Measurements from ENCODE around the gene SPPL3.

DNA sequence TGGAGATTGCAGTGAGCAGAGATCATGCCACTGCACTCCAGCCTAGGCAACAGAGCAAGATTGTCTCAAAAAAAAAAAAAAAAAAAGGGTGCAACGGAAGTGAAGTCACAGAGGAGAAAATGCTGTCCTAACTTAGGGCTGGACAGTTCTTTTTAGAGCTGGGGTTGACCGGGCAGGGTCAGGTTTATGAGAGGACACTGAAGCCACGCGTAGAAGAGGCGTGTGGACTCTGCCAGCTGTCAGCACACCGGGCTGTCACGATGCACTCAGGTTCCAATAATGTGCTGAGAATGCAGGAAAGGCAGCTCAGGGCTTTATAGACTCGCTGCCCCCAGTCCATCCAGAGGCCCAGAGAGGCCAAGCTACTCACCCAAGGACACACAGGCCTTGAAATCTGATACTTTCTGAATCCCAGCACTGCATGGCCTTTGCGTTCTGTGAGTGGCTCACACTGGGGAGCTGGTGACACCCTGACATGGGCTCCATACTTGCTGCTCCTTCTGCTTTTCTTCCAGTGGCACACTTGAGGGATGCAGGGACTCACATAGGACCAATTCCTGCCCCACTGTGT, 28.9 kb upstream of the SPPL3 start:
- TF ChIP-seq, protein P1, sequence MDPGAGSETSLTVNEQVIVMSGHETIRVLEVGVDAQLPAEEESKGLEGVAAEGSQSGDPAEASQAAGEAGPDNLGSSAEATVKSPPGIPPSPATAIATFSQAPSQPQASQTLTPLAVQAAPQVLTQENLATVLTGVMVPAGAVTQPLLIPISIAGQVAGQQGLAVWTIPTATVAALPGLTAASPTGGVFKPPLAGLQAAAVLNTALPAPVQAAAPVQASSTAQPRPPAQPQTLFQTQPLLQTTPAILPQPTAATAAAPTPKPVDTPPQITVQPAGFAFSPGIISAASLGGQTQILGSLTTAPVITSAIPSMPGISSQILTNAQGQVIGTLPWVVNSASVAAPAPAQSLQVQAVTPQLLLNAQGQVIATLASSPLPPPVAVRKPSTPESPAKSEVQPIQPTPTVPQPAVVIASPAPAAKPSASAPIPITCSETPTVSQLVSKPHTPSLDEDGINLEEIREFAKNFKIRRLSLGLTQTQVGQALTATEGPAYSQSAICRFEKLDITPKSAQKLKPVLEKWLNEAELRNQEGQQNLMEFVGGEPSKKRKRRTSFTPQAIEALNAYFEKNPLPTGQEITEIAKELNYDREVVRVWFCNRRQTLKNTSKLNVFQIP (CRISPR knock-in tag; IDR thresholded peaks at IDR 0.05; ENCODE audit: borderline replicate concordance, low read depth) = no peak
- TF ChIP-seq ISL1 (CRISPR knock-in tag; IDR thresholded peaks at IDR 0.05) (no peak), ARNTL (CRISPR knock-in tag; IDR thresholded peaks at IDR 0.05; ENCODE audit: borderline replicate concordance, low read depth) (no peak), GLIS3 (CRISPR knock-in tag; IDR thresholded peaks at IDR 0.05) (no peak), ZC3H10 (CRISPR knock-in tag; IDR thresholded peaks at IDR 0.05) (no peak), PPARA (CRISPR knock-in tag; IDR thresholded peaks at IDR 0.05; ENCODE audit: borderline replicate concordance) (no peak), ZNF8 (CRISPR knock-in tag; IDR thresholded peaks at IDR 0.05) (no peak), ZFP30 (CRISPR knock-in tag; IDR thresholded peaks at IDR 0.05) (no peak), BACH2 (CRISPR knock-in tag; IDR thresholded peaks at IDR 0.05; ENCODE audit: borderline replicate concordance) (no peak)
- TF ChIP-seq, protein P2, sequence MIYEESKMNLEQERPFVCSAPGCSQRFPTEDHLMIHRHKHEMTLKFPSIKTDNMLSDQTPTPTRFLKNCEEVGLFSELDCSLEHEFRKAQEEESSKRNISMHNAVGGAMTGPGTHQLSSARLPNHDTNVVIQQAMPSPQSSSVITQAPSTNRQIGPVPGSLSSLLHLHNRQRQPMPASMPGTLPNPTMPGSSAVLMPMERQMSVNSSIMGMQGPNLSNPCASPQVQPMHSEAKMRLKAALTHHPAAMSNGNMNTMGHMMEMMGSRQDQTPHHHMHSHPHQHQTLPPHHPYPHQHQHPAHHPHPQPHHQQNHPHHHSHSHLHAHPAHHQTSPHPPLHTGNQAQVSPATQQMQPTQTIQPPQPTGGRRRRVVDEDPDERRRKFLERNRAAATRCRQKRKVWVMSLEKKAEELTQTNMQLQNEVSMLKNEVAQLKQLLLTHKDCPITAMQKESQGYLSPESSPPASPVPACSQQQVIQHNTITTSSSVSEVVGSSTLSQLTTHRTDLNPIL (CRISPR knock-in tag; IDR thresholded peaks at IDR 0.05; ENCODE audit: low read depth) = no peak
- TF ChIP-seq, protein P3, sequence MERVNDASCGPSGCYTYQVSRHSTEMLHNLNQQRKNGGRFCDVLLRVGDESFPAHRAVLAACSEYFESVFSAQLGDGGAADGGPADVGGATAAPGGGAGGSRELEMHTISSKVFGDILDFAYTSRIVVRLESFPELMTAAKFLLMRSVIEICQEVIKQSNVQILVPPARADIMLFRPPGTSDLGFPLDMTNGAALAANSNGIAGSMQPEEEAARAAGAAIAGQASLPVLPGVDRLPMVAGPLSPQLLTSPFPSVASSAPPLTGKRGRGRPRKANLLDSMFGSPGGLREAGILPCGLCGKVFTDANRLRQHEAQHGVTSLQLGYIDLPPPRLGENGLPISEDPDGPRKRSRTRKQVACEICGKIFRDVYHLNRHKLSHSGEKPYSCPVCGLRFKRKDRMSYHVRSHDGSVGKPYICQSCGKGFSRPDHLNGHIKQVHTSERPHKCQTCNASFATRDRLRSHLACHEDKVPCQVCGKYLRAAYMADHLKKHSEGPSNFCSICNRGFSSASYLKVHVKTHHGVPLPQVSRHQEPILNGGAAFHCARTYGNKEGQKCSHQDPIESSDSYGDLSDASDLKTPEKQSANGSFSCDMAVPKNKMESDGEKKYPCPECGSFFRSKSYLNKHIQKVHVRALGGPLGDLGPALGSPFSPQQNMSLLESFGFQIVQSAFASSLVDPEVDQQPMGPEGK (CRISPR knock-in tag; IDR thresholded peaks at IDR 0.05; ENCODE audit: borderline replicate concordance) = no peak
- TF ChIP-seq, protein P4, sequence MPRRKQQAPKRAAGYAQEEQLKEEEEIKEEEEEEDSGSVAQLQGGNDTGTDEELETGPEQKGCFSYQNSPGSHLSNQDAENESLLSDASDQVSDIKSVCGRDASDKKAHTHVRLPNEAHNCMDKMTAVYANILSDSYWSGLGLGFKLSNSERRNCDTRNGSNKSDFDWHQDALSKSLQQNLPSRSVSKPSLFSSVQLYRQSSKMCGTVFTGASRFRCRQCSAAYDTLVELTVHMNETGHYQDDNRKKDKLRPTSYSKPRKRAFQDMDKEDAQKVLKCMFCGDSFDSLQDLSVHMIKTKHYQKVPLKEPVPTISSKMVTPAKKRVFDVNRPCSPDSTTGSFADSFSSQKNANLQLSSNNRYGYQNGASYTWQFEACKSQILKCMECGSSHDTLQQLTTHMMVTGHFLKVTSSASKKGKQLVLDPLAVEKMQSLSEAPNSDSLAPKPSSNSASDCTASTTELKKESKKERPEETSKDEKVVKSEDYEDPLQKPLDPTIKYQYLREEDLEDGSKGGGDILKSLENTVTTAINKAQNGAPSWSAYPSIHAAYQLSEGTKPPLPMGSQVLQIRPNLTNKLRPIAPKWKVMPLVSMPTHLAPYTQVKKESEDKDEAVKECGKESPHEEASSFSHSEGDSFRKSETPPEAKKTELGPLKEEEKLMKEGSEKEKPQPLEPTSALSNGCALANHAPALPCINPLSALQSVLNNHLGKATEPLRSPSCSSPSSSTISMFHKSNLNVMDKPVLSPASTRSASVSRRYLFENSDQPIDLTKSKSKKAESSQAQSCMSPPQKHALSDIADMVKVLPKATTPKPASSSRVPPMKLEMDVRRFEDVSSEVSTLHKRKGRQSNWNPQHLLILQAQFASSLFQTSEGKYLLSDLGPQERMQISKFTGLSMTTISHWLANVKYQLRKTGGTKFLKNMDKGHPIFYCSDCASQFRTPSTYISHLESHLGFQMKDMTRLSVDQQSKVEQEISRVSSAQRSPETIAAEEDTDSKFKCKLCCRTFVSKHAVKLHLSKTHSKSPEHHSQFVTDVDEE (CRISPR knock-in tag; IDR thresholded peaks at IDR 0.05) = no peak

All from SK-N-SH treated with all-trans-retinoic acid at 6 μM for 48 hours (cell line).